Astrocyte of the cerebellum (primary cell): ENCODE data around the gene MMP2.

ENCODE experiments used
- DNase-seq: peaks from one replicate; pipeline ENCODE4 v3.0.0-alpha.2; 2011; ENCODE audit warnings: low read depth
- H3K4me3 ChIP-seq: 2 replicates; pipeline ENCODE4 v1.5.1; 2011; ENCODE audit warnings: mild to moderate bottlenecking, low read depth, low read length, moderate library complexity
- in situ Hi-C: cut with HindIII; loops from 2 replicates; pipeline ENCODE4 v1.10.0; 2017; ENCODE audit warnings: low sequenced_read_pairs
- TF ChIP-seq, protein P1 (sequence below): IDR thresholded peaks from 2 replicates; pipeline ENCODE4 v1.5.1; 2012; ENCODE audit warnings: low read length, low read depth, moderate library complexity, mild to moderate bottlenecking; ENCODE audit errors: missing control alignments

Gene MMP2

DNA sequence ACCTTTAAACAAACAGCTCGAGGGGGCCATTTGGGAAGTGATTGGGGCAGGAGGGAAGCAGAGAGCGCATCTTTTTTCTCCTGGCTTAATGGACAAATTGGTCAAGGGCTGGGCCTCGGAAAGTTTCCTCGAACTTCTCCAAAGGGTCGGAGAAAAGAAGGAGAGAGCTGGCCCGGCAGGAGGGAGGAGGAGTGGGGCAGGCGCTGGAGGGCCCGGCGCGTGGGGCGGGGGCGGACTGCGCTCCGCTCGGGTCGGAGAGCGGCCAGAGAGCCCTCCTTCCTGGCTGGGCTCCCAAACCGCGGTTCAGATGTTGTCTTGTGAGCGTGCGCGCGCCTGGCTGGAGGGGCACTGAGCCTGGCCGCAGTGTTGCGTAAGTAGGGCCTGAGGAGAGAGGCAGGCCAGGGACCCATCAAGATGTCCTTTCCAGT is 1.2 kb downstream of the MMP2 start:
- TF ChIP-seq, protein P1, sequence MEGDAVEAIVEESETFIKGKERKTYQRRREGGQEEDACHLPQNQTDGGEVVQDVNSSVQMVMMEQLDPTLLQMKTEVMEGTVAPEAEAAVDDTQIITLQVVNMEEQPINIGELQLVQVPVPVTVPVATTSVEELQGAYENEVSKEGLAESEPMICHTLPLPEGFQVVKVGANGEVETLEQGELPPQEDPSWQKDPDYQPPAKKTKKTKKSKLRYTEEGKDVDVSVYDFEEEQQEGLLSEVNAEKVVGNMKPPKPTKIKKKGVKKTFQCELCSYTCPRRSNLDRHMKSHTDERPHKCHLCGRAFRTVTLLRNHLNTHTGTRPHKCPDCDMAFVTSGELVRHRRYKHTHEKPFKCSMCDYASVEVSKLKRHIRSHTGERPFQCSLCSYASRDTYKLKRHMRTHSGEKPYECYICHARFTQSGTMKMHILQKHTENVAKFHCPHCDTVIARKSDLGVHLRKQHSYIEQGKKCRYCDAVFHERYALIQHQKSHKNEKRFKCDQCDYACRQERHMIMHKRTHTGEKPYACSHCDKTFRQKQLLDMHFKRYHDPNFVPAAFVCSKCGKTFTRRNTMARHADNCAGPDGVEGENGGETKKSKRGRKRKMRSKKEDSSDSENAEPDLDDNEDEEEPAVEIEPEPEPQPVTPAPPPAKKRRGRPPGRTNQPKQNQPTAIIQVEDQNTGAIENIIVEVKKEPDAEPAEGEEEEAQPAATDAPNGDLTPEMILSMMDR, result no peak
- peak; percentile 82 for DNase-seq
- in situ Hi-C loops, result no loop called here
- peak overlapping the region; percentile 92 for H3K4me3 ChIP-seq

- no peak for DNase-seq
- H3K4me3 ChIP-seq, result peak overlapping the region; percentile 92
- in situ Hi-C loops, result no loop called here
- TF ChIP-seq, protein P1, result no peak
These were observed 2.0 kb downstream of the MMP2 start for GRCh38 chr16:55481023-55481422.

DNA sequence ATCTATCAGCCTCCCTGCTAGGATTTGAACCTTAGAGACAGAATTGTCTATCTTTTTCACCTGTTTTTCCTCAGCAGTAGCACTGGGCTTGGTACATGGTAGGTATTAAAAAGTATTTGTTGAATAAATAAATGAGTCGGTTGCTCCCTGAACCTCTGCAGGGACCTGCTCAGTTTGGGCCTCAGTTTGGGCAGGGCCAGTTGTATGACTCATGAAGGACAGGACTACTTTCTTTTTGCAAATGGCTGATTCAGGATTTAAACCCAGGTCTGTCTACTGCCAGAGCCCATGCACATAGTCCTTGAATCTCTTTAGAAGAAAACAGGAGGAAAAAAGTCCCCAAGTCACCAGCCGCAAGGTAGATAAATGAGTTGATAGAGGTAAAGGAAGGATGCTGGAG is 3.1 kb downstream of the MMP2 start:
- peak overlapping the region; percentile 2 for H3K4me3 ChIP-seq
- in situ Hi-C loops, result no loop called here
- DNase-seq, result no peak
- TF ChIP-seq, protein P1, result no peak

DNA sequence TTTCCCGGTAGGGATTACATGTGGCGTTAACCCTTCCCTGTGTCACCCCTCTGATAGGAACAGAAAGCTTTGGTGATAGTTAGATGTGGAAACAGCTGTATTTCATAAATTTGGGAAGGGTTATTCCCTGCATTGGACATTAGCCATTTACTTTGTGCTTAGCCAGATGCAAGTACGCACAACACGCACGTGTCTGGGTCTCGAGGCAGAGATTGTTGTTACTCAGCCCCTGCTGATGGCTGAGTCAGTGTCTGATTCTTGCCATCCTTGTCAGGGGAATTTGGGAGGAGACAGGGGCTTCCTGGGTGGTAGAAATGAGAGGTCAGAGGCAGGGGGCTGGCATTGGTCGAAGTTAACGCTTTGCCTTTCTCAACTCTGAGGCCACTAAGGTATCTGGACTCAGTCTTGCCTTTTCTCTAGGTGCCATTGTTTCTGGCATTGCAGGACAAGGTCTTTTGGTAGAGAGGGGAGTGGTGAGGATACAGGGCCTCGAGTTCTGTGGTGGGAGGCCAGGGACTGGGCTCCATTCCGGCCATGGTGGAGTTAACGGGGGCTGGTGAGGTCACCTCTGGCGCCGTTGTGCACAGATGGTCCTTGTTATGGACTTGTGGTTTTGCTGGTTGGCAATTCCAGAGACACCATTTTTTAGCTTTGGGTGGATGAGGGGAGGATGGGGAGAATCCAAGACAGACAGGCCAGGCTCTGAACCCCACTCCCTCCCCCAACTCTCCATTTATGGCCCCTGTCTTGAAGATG is 8.2 kb downstream of the MMP2 start:
- TF ChIP-seq, protein P1, result no peak
- DNase-seq, result no peak
- no peak overlapping the region for H3K4me3 ChIP-seq
- in situ Hi-C loops, result no loop called here

- in situ Hi-C loops, result no loop called here
- no peak overlapping the region for H3K4me3 ChIP-seq
- TF ChIP-seq, protein P1, result no peak
- DNase-seq, result no peak
These were observed 9.3 kb downstream of the MMP2 start for GRCh38 chr16:55488306-55488705.

- in situ Hi-C loops, result no loop called here
- TF ChIP-seq, protein P1, result no peak
- H3K4me3 ChIP-seq, result no peak overlapping the region
- DNase-seq, result no peak
These were observed 10.3 kb downstream of the MMP2 start for GRCh38 chr16:55489119-55489955.
